Upper lobe of left lung (tissue), 6 donors: ENCODE results near the gene AQP12A. TPM values are rescaled to one million over a fixed set of nuclear protein-coding genes. Genes with fewer than 3 reads are reported as not detected.
A peak's percentile ranks its signal among the peaks of the same experiment; 100 is the strongest.
"Not testable (repeated sequence)": the region's sequence is repeated elsewhere in the genome, so short reads cannot be mapped to it uniquely, and the experiment has no call there.

Experiments used
- ATAC-seq, 2 donors: fragments of 200-7000 bp; cut with Tn5 transposase; one replicate each; pipeline ENCODE4 v1.9.1; 2022; ENCODE audit warnings: mild to moderate bottlenecking in 2 of 2, moderate library complexity in 2 of 2; ENCODE audit not compliant: low FRiP score in 2 of 2
- DNase-seq, 2 donors: peaks; one replicate each; pipeline ENCODE4 v3.0.0-alpha.2; 2019 to 2020
- H3K27ac ChIP-seq, 4 donors: fragments of 200-600 bp; sonication (generic); one replicate each; pipeline ENCODE4 v1.5.1; 2016 to 2019
- H3K27me3 ChIP-seq, 4 donors: fragments of 200-600 bp; sonication (generic); one replicate each; pipeline ENCODE4 v1.5.1; 2017 to 2019
- H3K36me3 ChIP-seq, 4 donors: fragments of 200-600 bp; sonication (generic); one replicate each; pipeline ENCODE4 v1.5.1; 2016 to 2019
- H3K4me1 ChIP-seq, 4 donors: fragments of 200-600 bp; sonication (generic); one replicate each; pipeline ENCODE4 v1.5.1; 2018 to 2019
- H3K4me3 ChIP-seq, 4 donors: fragments of 200-600 bp; sonication (generic); one replicate each; pipeline ENCODE4 v1.5.1; 2017 to 2019; ENCODE audit warnings: mild to moderate bottlenecking in 2 of 4, moderate library complexity in 1 of 4
- H3K9me3 ChIP-seq, 4 donors: fragments of 200-600 bp; sonication (generic); one replicate each; pipeline ENCODE4 v1.5.1; 2018 to 2019
- CTCF ChIP-seq, 6 experiments: fragments of 450-650 bp in 4 of 6; fragments of 200-600 bp in 2 of 6; sonication (generic) in 2 of 6; IDR thresholded peaks; one replicate each; pipeline ENCODE4 v1.5.1; 2016 to 2019; ENCODE audit warnings: antibody characterized with exemption in 6 of 6
- EP300 ChIP-seq, 4 donors: sonication (generic); formaldehyde crosslinking; IDR thresholded peaks; one replicate each; pipeline ENCODE4 v1.5.1; 2017; ENCODE audit warnings: antibody characterized with exemption in 4 of 4, control low read depth in 2 of 4
- POLR2A ChIP-seq, 4 donors: fragments of 450-650 bp; IDR thresholded peaks; one replicate each; pipeline ENCODE4 v1.5.1; 2016 to 2017; ENCODE audit warnings: antibody characterized with exemption in 4 of 4, mild to moderate bottlenecking in 2 of 4
- POLR2AphosphoS5 ChIP-seq, 2 donors: sonication (generic); formaldehyde crosslinking; IDR thresholded peaks; one replicate each; pipeline ENCODE4 v1.5.1; 2017; ENCODE audit warnings: antibody characterized with exemption in 2 of 2
- WGBS, 2 donors: methylation state at CpG; one replicate each; pipeline ENCODE4 v1.1.5; 2017 to 2018; 5-methylcytosine and 5-hydroxymethylcytosine counted together
- total RNA-seq, 6 donors: library from RNA; depleted of rRNA in 4 of 6; stranded (reverse); fragments of >200 nt in 4 of 6; gene quantifications; one replicate each; pipeline versions ENCODE4 v1.1.0 to v1.2.1, GENCODE V29; 2016 to 2021
- donor health status: DM: no; HTN: no; CAD: no; lungs with moderate emphysema.
- donor health status: DM: no; HTN: yes; CAD: no; lungs with severe emphysema.

Gene AQP12A
- total RNA-seq, 6 donors from 2014 or later, result not detected

GRCh38 chr2:240650254-240650965, 41.3 kb upstream of the AQP12A start:
- Histone ChIP-seq H3K4me3 (no peak overlapping the region), H3K9me3 (no peaks in the 10 kb centered on the region), H3K27ac (no peak overlapping the region), H3K27me3 (no peaks in the 10 kb centered on the region), H3K36me3 (no peaks in the 10 kb centered on the region), H3K4me1 (no peaks in the 10 kb centered on the region)
- WGBS, 2 donors, result 80 to 82% methylated on average over 11 to 13 of the region's 13 CpGs
- ATAC-seq (no peak), DNase-seq (no peak)
- TF ChIP-seq EP300 (IDR thresholded peaks at IDR 0.05) (no peak), CTCF (IDR thresholded peaks at IDR 0.05) (no peak), POLR2AphosphoS5 (IDR thresholded peaks at IDR 0.05) (no peak), POLR2A (IDR thresholded peaks at IDR 0.05) (no peak)

GRCh38 chr2:240651185-240651584, 40.5 kb upstream of the AQP12A start:
- no peak for TF ChIP-seq POLR2A (IDR thresholded peaks at IDR 0.05)
- no peak for TF ChIP-seq POLR2AphosphoS5 (IDR thresholded peaks at IDR 0.05)
- TF ChIP-seq EP300 (IDR thresholded peaks at IDR 0.05), result no peak
- TF ChIP-seq CTCF (IDR thresholded peaks at IDR 0.05), result no peak
- Histone ChIP-seq H3K4me3 (no peak overlapping the region), H3K9me3 (no peaks in the 10 kb centered on the region), H3K27me3 (no peaks in the 10 kb centered on the region), H3K36me3 (no peaks in the 10 kb centered on the region), H3K27ac (no peak overlapping the region), H3K4me1 (no peaks in the 10 kb centered on the region)
- DNase-seq (no peak), ATAC-seq (no peak)
- 83 to 87% methylated on average over 3 of the region's 3 CpGs for WGBS, 2 donors

GRCh38 chr2:240655931-240656886, 35.5 kb upstream of the AQP12A start:
- Histone ChIP-seq H3K4me3 (no peak overlapping the region), H3K9me3 (no peaks in the 10 kb centered on the region), H3K36me3 (no peaks in the 10 kb centered on the region), H3K27ac (no peak overlapping the region), H3K4me1 (no peaks in the 10 kb centered on the region), H3K27me3 (no peaks in the 10 kb centered on the region)
- peak in 1 of 2 donors; percentile 9 for ATAC-seq
- no peak for DNase-seq
- TF ChIP-seq EP300 (IDR thresholded peaks at IDR 0.05), result no peak
- TF ChIP-seq POLR2AphosphoS5 (IDR thresholded peaks at IDR 0.05), result no peak
- no peak for TF ChIP-seq POLR2A (IDR thresholded peaks at IDR 0.05)
- TF ChIP-seq CTCF (IDR thresholded peaks at IDR 0.05), result no peak
- 73% methylated on average over 10 of the region's 10 CpGs for WGBS, 2 donors

- H3K4me1 ChIP-seq, ATAC-seq, H3K36me3 ChIP-seq, H3K27me3 ChIP-seq, DNase-seq, H3K9me3 ChIP-seq, H3K4me3 ChIP-seq, H3K27ac ChIP-seq: not testable (repeated sequence)
- 84 to 94% methylated on average over 7 of the region's 7 CpGs for WGBS, 2 donors
These were observed 31.8 kb upstream of the AQP12A start for GRCh38 chr2:240659883-240660282.

GRCh38 chr2:240662681-240663080, 29.0 kb upstream of the AQP12A start:
- TF ChIP-seq CTCF (IDR thresholded peaks at IDR 0.05), result no peak
- no peak for TF ChIP-seq EP300 (IDR thresholded peaks at IDR 0.05)
- TF ChIP-seq POLR2A (IDR thresholded peaks at IDR 0.05), result no peak
- TF ChIP-seq POLR2AphosphoS5 (IDR thresholded peaks at IDR 0.05), result no peak
- Histone ChIP-seq H3K27me3 (no peaks in the 10 kb centered on the region), H3K4me3 (no peak overlapping the region), H3K9me3 (peaks cover 0 to 11% (median 7%) of the 10 kb centered on the region in 4 donors), H3K27ac (no peak overlapping the region), H3K36me3 (no peaks in the 10 kb centered on the region), H3K4me1 (no peaks in the 10 kb centered on the region)
- 75 to 80% methylated on average over 3 of the region's 3 CpGs for WGBS, 2 donors
- ATAC-seq, result no peak
- no peak for DNase-seq
